H1 (cell line): Measurements from ENCODE around the gene MEIOSIN. TPM values are rescaled to one million over a fixed set of nuclear protein-coding genes. Genes with fewer than 3 reads are reported as not detected.

ENCODE experiments used
- ATF2 ChIP-seq: IDR thresholded peaks from 2 replicates; pipeline ENCODE4 v1.6.1; 2012; ENCODE audit warnings: low read length, inconsistent platforms
- JUND ChIP-seq: IDR thresholded peaks from 2 replicates; pipeline ENCODE4 v1.6.1; 2011; ENCODE audit warnings: mild to moderate bottlenecking, improper control_type of control experiment, low read length
- polyA plus RNA-seq, 7 experiments: library from polyadenylated mRNA; depleted of rRNA in 3 of 7; stranded (reverse) in 5 of 7; unstranded in 2 of 7; fragments of >200 nt in 5 of 7; fragments of 200-250 nt in 2 of 7; gene quantifications; 1 replicate in 5 of 7; 2 replicates in 1 of 7; 4 replicates in 1 of 7; pipeline versions ENCODE4 v1.2.1 to v1.2.3, GENCODE V29; 2011 to 2013; ENCODE audit warnings: missing spikeins in 2 of 7, mixed read lengths in 2 of 7
- total RNA-seq: library from RNA; stranded (reverse); fragmentation: NEBNext Ultra II Directional; extraction: Animal tissue kit (Norgen Biotek cat#: 25700); gene quantifications from 2 replicates; pipeline ENCODE4 v1.2.1, GENCODE V29; 2021

The MEIOSIN gene
- total and polyA plus RNA-seq, 2 of the 8 experiments (the other 6 are each of a cell fraction or from before 2014, with no cell fraction given) = 0.11 TPM; not detected in 1

DNA sequence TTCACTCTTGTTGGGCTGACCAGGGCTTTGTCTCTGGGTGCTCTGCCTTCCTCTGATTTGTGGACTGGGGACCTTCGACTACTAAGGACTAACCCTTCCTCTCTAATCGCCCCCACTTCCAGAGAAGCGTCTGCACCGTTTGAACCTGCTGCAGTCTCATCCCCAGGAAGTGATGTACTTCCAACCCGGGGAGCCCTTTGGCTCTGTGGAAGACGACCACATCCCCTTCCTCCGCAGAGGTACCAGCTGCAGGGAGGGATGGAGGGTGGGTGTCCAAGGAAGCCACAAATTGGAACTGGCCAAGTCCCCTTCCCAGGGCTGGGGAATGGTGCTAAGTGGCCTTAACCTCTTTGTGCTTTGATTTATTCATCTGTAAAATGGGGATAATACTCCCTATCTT lies 31.6 kb upstream of the MEIOSIN start (continued):
- TF ChIP-seq ATF2 (no peak), JUND (no peak)
